HL-60 (cell line): ENCODE data around the gene TTC33.

Source experiments
- DNase-seq, 2 experiments: peaks; one replicate each; pipeline ENCODE4 v3.0.0-alpha.2; 2010 to 2020; ENCODE audit warnings: low read depth in 1 of 2, low spot score in 1 of 2
- H3K27ac ChIP-seq: fragments of 250-450 bp; sonication (Bioruptor Pico); replicated peaks from 2 replicates; pipeline ENCODE4 v1.5.1; 2020; ENCODE audit warnings: mild to moderate bottlenecking, moderate library complexity
- H3K27me3 ChIP-seq: fragments of 250-450 bp; sonication (Bioruptor Pico); 2 replicates; pipeline ENCODE4 v1.5.1; 2021; ENCODE audit warnings: mild to moderate bottlenecking, moderate library complexity; ENCODE audit not compliant: insufficient read depth, poor library complexity, severe bottlenecking
- H3K4me3 ChIP-seq: replicated peaks from 2 replicates; pipeline ENCODE4 v1.5.1; 2011; ENCODE audit warnings: mild to moderate bottlenecking, control low read depth, low read length; ENCODE audit not compliant: insufficient read depth
- GABPA ChIP-seq: IDR thresholded peaks from 2 replicates; pipeline ENCODE4 v1.6.1; 2012; ENCODE audit warnings: low read depth
- POLR2AphosphoS5 ChIP-seq: IDR thresholded peaks from 2 replicates; pipeline ENCODE4 v1.6.1; 2012; ENCODE audit warnings: low read depth
- SPI1 ChIP-seq: IDR thresholded peaks from 2 replicates; pipeline ENCODE4 v1.6.1; 2012; ENCODE audit warnings: low read depth, mild to moderate bottlenecking, borderline replicate concordance
- TF ChIP-seq, protein P1 (sequence below): IDR thresholded peaks from one replicate; pipeline ENCODE4 v1.5.1; 2011; ENCODE audit warnings: low read length, control low read depth, inconsistent platforms; ENCODE audit not compliant: insufficient read depth
- TF ChIP-seq, protein P2 (sequence below): IDR thresholded peaks from 2 replicates; pipeline ENCODE4 v1.6.1; 2012; ENCODE audit warnings: low read depth; ENCODE audit not compliant: insufficient replicate concordance

The TTC33 gene

DNA sequence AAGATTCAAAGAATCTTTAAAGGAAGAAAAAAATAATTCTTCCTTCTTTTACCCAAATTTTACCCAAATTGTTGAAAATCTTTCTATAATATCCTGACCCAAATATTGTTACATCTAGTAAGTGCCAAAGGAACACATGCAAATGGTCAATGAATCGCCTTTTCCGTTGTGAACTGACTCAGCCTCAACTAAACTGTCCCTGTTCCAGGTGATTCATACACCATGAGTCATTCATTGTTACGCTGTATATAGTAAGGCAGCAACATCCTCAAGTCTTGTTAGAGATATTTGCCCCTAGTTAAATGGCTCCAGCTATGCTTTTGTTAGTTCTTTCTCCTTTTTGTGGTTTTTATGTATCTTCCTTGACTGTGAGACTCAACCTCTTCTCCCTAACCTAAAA is 66.3 kb downstream of the TTC33 start:
- no peak overlapping the region for H3K27ac ChIP-seq
- H3K4me3 ChIP-seq, result no peak overlapping the region
- TF ChIP-seq SPI1 (no peak), POLR2AphosphoS5 (no peak), GABPA (no peak)
- TF ChIP-seq, protein P1, sequence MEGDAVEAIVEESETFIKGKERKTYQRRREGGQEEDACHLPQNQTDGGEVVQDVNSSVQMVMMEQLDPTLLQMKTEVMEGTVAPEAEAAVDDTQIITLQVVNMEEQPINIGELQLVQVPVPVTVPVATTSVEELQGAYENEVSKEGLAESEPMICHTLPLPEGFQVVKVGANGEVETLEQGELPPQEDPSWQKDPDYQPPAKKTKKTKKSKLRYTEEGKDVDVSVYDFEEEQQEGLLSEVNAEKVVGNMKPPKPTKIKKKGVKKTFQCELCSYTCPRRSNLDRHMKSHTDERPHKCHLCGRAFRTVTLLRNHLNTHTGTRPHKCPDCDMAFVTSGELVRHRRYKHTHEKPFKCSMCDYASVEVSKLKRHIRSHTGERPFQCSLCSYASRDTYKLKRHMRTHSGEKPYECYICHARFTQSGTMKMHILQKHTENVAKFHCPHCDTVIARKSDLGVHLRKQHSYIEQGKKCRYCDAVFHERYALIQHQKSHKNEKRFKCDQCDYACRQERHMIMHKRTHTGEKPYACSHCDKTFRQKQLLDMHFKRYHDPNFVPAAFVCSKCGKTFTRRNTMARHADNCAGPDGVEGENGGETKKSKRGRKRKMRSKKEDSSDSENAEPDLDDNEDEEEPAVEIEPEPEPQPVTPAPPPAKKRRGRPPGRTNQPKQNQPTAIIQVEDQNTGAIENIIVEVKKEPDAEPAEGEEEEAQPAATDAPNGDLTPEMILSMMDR, result no peak
- TF ChIP-seq, protein P2, sequence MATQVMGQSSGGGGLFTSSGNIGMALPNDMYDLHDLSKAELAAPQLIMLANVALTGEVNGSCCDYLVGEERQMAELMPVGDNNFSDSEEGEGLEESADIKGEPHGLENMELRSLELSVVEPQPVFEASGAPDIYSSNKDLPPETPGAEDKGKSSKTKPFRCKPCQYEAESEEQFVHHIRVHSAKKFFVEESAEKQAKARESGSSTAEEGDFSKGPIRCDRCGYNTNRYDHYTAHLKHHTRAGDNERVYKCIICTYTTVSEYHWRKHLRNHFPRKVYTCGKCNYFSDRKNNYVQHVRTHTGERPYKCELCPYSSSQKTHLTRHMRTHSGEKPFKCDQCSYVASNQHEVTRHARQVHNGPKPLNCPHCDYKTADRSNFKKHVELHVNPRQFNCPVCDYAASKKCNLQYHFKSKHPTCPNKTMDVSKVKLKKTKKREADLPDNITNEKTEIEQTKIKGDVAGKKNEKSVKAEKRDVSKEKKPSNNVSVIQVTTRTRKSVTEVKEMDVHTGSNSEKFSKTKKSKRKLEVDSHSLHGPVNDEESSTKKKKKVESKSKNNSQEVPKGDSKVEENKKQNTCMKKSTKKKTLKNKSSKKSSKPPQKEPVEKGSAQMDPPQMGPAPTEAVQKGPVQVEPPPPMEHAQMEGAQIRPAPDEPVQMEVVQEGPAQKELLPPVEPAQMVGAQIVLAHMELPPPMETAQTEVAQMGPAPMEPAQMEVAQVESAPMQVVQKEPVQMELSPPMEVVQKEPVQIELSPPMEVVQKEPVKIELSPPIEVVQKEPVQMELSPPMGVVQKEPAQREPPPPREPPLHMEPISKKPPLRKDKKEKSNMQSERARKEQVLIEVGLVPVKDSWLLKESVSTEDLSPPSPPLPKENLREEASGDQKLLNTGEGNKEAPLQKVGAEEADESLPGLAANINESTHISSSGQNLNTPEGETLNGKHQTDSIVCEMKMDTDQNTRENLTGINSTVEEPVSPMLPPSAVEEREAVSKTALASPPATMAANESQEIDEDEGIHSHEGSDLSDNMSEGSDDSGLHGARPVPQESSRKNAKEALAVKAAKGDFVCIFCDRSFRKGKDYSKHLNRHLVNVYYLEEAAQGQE, result no peak
- H3K27me3 ChIP-seq, result no peaks in the 10 kb centered on the region
- no peak for DNase-seq

DNA sequence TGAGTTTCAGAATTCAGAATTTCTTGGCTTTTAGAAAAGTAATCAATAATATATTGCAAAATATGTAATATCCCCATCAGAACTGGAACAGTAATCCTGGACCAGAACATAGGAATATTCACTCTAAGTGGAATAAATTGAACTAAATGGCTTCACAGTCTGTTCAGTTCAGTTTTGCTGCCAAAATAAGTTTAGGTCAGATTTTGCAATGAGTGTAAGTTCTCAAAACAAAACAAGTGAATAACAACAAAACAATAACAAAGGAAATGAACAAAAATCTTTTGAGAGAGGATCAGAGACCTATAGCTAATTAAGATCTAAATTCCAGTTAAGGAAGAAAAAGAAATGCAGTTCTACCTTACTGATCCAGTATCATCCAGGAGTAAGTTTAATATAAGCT is 66.8 kb downstream of the TTC33 start:
- TF ChIP-seq POLR2AphosphoS5, result no peak
- TF ChIP-seq, protein P1, result no peak
- TF ChIP-seq GABPA, result no peak
- TF ChIP-seq SPI1, result no peak
- TF ChIP-seq, protein P2, result no peak
- no peak for DNase-seq
- H3K27me3 ChIP-seq, result no peaks in the 10 kb centered on the region
- no peak overlapping the region for H3K27ac ChIP-seq
- no peak overlapping the region for H3K4me3 ChIP-seq

DNA sequence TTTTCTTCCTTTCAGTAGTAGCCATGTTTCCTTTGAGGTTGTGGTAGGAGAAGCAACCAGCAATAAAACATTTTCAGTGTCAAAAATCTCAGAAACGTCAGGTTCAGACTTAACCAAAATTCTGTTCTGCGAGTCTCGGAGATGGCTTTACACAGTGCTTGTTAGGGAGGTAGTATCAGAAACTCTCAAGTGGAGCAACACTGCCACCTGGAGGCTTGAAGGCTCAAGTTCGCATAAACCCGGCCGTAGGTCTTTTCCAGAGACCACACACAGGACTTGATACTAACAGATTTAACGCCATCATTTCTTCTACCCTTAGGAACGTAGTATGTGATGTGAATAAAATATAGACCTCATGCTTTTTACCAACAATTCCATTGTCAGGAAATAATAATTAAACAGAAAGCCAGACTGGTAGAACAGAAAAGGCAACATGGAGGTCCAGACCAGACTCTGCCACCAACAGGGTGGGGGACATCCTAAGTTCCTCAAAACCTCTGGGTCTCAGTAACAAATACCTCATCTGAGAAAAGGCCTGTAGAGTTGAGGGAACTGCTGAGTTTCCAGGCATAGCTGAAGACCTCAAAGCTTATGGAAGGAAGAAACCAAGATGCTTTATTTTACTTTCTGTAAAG is 67.5 kb downstream of the TTC33 start:
- DNase-seq, result peak; percentile 69 to 87
- no peak overlapping the region for H3K4me3 ChIP-seq
- TF ChIP-seq, protein P1, result peak; percentile 66
- TF ChIP-seq, protein P2, result no peak
- no peaks in the 10 kb centered on the region for H3K27me3 ChIP-seq
- no peak overlapping the region for H3K27ac ChIP-seq
